Ecto neural progenitor cell (in vitro differentiated cells): Measurements from ENCODE around the gene ZSWIM5.
"Not testable (repeated sequence)": the region's sequence is repeated elsewhere in the genome, so short reads cannot be mapped to it uniquely, and the experiment has no call there.

Experiments used
- DNase-seq: peaks from one replicate; pipeline ENCODE4 v3.0.0-alpha.2; 2018; ENCODE audit warnings: low spot score

The ZSWIM5 gene

GRCh38 chr1:45084562-45084961 is 121.8 kb downstream of the ZSWIM5 start:
- DNase-seq, result no peak

GRCh38 chr1:45079533-45079932 is 126.9 kb downstream of the ZSWIM5 start:
- DNase-seq, result no peak

GRCh38 chr1:45076959-45077358 is 129.4 kb downstream of the ZSWIM5 start:
- DNase-seq, result not testable (repeated sequence)

GRCh38 chr1:45071567-45071966 is 134.8 kb downstream of the ZSWIM5 start:
- DNase-seq, result no peak

GRCh38 chr1:45067806-45068205 is 138.6 kb downstream of the ZSWIM5 start:
- no peak for DNase-seq

- no peak for DNase-seq
These were observed 141.3 kb downstream of the ZSWIM5 start for GRCh38 chr1:45065083-45065482.

- DNase-seq, result not testable (repeated sequence)
These were observed 143.9 kb downstream of the ZSWIM5 start for GRCh38 chr1:45062463-45062862.

GRCh38 chr1:45059829-45060228 is 146.6 kb downstream of the ZSWIM5 start:
- DNase-seq, result no peak

- no peak for DNase-seq
These were observed 148.9 kb downstream of the ZSWIM5 start for GRCh38 chr1:45057542-45057941.

GRCh38 chr1:45051005-45051772 is 155.2 kb downstream of the ZSWIM5 start:
- no peak for DNase-seq

GRCh38 chr1:45047032-45047431 is 159.4 kb downstream of the ZSWIM5 start:
- no peak for DNase-seq

GRCh38 chr1:45044916-45045315 is 161.5 kb downstream of the ZSWIM5 start:
- DNase-seq, result no peak

- no peak for DNase-seq
These were observed 163.3 kb downstream of the ZSWIM5 start for GRCh38 chr1:45043094-45043493.

GRCh38 chr1:45040297-45040696 is 166.1 kb downstream of the ZSWIM5 start:
- DNase-seq, result no peak

- DNase-seq, result no peak
These were observed 167.6 kb downstream of the ZSWIM5 start for GRCh38 chr1:45038661-45039364.

GRCh38 chr1:45038240-45038639 is 168.2 kb downstream of the ZSWIM5 start:
- no peak for DNase-seq

GRCh38 chr1:45037456-45037855 is 168.9 kb downstream of the ZSWIM5 start:
- no peak for DNase-seq

- no peak for DNase-seq
These were observed 170.6 kb downstream of the ZSWIM5 start for GRCh38 chr1:45035631-45036301.

GRCh38 chr1:45033356-45033755 is 173.0 kb downstream of the ZSWIM5 start:
- no peak for DNase-seq

- DNase-seq, result no peak
These were observed 173.6 kb downstream of the ZSWIM5 start for GRCh38 chr1:45032837-45033236.

- DNase-seq, result no peak
These were observed 180.0 kb downstream of the ZSWIM5 start for GRCh38 chr1:45026446-45026845.

GRCh38 chr1:45023663-45024062 is 182.7 kb downstream of the ZSWIM5 start:
- DNase-seq, result no peak
